Central memory CD8-positive, alpha-beta T cell (primary cell): ENCODE measurements around the gene SEZ6.

Experiments
- ATAC-seq: fragments of 150-1000 bp; cut with Tn5 transposase; replicated peaks from 2 replicates; pipeline ENCODE4 v1.10.0; 2022; ENCODE audit warnings: mild to moderate bottlenecking, moderate FRiP score, moderate number of reproducible peaks; ENCODE audit not compliant: poor library complexity, severe bottlenecking; ENCODE audit errors: extremely low read depth
- DNase-seq, 2 donors: peaks; one replicate each; pipeline ENCODE4 v3.0.0; 2021; ENCODE audit warnings: low spot score in 2 of 2
- H3K27ac Mint-ChIP-seq: one replicate; pipeline ENCODE4 v1.8.0; 2022; ENCODE audit warnings: low read depth, mild to moderate bottlenecking, moderate library complexity, mixed read lengths
- H3K27me3 Mint-ChIP-seq: one replicate; pipeline ENCODE4 v1.8.0; 2022; ENCODE audit warnings: mixed read lengths
- H3K36me3 Mint-ChIP-seq: one replicate; pipeline ENCODE4 v1.8.0; 2022; ENCODE audit warnings: mild to moderate bottlenecking, moderate library complexity, mixed read lengths; ENCODE audit not compliant: insufficient read depth
- H3K4me1 Mint-ChIP-seq: one replicate; pipeline ENCODE4 v1.8.0; 2022; ENCODE audit warnings: mixed read lengths
- H3K4me3 Mint-ChIP-seq: one replicate; pipeline ENCODE4 v1.8.0; 2022; ENCODE audit warnings: mild to moderate bottlenecking, moderate library complexity, mixed read lengths
- H3K9me3 Mint-ChIP-seq: one replicate; pipeline ENCODE4 v1.8.0; 2022; ENCODE audit warnings: mixed read lengths

Gene SEZ6

DNA sequence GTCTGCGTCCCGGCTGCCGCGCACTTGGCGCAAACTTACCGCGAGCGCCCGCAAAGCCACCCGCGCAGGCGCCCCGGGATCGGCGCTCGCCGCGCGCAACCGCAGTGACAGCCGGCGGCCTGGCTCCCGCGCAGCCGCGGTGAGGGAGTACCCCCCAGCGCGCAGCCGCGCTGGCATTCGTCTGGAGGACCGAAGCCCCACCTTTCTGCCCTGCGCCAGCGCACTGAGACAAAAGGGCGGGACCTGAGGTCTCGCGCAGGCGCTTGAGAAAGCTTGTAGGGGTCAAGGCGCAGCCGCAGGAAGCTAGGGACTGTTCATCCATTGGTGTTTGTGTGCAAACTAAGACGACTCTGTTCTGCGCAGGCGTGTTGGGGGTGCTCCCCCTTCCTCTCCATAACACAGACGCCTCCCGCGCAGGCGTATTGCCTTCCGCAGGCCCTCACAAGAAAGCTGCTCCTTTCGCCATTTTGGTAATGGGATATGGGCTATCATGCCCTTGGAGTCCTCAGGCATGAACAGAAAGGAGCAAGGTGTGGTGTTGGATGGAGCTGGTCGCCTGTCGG is 54.3 kb downstream of the SEZ6 start, which contains the start of gene PHF12:
TSS of gene PHF12 (minus strand) at position 91 of the 563 bp plus-strand sequence. CDS start 558 bp downstream, outside the sequence.
- Mint-ChIP-seq H3K27me3 (no peaks in the 10 kb centered on the region), H3K36me3 (peaks cover 16% of the 10 kb centered on the region), H3K9me3 (no peaks in the 10 kb centered on the region), H3K4me1 (peaks cover 14% of the 10 kb centered on the region), H3K27ac (peak within 1 kb of the TSS; percentile 97), H3K4me3 (no peak within 1 kb of the TSS)
- peak; percentile 67 for ATAC-seq
- peak; percentile 98 to 100 for DNase-seq

DNA sequence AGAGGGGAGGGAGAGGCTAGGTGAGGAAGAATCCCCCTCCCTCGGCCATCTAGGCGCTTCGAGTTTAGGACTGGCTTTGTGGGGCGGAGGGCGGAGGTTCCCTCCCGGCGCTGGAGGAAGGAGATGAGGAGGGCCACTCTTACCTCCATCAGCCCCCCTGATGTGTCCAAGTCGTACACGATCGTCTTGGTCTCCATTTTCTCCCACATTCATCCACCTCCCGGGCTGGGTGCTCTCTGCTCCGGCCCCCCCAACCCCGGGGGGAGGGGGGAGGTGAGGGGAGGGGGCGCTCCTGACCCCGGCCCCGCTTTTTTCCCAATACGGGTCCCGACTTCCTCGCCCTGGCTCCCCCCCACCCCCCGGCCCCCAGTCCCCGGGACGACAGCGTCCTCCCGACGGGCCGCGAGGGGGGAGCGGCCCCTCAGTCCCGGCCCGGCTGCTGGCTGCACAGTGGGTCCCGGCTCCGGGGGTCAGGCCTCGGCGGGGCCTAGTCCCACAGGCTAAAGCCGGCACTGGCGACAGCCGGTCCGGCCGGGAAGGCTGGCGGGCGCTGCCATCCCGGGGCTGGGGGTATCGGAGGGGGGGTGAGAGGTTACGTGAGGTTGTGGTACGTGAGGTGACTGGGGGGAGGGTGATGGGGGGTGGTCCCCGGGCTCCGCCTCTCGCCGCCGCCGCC is 54.9 kb downstream of the SEZ6 start:
- Mint-ChIP-seq H3K4me3 (no peak overlapping the region), H3K9me3 (no peaks in the 10 kb centered on the region)

DNA sequence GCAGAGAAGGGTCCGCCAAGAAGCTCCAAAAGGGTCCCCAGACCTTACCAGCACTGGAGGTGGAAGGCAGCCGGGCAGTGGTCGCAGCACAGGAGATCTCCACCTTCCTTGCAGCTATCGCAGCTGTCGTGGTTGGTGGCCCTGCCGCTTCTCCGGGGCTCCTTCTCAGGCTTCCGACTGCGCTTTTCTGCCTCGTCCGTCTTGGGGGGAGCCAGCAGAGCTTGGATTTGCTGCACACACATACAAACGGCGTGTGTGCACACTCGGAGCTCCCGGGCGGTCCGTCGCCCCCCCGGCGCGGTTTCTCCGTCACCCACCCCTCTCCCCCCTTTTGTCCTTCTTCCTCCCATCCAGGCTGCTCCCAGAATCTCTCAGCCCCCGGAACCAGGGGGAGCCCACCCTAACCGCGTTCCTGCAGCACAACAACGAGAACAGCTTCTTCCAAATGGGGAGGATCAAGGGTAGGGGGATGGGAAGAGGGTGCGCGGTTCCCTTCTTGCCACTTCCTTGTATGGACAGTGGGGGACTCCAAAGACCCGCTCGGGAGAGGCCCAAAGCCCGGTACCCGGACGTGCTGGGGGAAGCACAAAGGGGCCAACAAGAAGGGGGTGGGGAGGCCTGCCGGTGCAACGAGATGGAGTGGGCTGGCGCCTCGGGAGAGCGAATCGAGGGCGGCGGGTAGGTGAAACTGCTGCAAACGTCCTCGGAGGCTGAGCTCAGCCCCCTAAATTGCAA is 55.6 kb downstream of the SEZ6 start:
- Mint-ChIP-seq H3K4me3 (no peak overlapping the region), H3K27me3 (no peaks in the 10 kb centered on the region), H3K27ac (peak overlapping the region; percentile 97), H3K4me1 (peaks cover 25% of the 10 kb centered on the region), H3K36me3 (peaks cover 16% of the 10 kb centered on the region), H3K9me3 (no peaks in the 10 kb centered on the region)
- ATAC-seq, result no peak
- DNase-seq, result peak; percentile 42 to 47

More for the DNA sequence above, 54.9 kb downstream of the SEZ6 start:
- DNase-seq (no peak), ATAC-seq (no peak)
- Mint-ChIP-seq H3K4me1 (peaks cover 20% of the 10 kb centered on the region), H3K27me3 (no peaks in the 10 kb centered on the region), H3K27ac (peak overlapping the region; percentile 97), H3K36me3 (peaks cover 16% of the 10 kb centered on the region)

DNA sequence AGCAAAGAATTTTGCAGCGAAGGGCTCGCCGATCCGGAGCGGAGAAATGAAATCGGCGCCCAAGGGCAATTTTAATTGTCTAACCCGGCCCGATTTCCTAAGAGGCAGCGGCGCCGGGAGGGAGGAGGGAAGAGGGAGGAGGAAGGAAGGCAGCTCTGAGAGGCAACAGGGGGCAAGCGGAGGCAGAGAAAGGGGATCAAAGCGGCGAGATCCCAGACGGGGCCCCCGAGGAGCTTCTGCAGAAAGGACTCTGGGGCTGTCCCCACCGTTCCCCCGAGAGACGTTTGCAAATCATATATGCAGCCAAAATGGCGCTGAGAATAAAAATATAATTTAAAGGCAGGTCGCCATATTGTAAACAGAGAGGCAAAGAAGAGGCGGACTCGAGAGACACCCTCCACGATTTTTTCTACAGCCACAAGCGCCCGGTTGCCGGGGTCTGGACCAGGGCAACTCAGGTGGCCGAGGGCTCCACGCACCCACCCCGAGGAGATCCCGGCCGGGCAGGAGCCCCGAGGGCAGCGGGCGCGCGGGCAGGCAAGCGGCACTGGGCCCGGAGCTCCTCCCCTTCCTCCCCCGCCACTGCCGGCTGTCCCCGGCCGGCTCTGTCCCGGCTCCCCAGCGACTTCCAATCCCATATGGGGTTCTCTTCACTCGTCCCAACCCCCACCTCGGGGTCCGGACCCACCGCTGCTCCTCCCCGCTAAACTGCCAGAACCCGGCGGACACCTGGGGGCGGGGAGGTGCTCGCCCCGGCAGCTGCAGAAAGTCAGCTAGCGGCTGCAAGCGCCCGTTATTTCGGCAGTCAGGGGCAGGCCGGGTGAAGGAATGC is 56.4 kb downstream of the SEZ6 start:
- ATAC-seq, result no peak
- no peaks in the 10 kb centered on the region for H3K27me3 Mint-ChIP-seq
- H3K36me3 Mint-ChIP-seq, result peaks cover 16% of the 10 kb centered on the region
- no peak overlapping the region for H3K4me3 Mint-ChIP-seq
- peaks cover 30% of the 10 kb centered on the region for H3K4me1 Mint-ChIP-seq
- peak; percentile 32 to 40 for DNase-seq
- H3K27ac Mint-ChIP-seq, result peak overlapping the region; percentile 97
- H3K9me3 Mint-ChIP-seq, result no peaks in the 10 kb centered on the region

DNA sequence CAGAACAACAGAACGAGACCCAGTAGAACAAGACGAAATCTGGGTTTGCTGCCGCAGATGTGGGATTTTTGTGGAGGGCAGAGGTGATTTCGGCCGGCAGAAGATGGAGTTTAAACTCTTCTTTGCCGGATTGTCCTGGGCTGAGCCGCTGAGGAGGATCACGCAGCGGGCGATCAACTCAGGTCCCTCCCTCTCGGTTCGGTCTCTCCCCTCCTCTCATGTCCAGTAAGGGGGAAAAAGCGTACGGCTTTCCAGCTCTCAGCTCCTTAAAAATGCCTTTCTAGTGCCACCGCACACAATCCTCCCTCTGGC is 57.0 kb downstream of the SEZ6 start:
- H3K9me3 Mint-ChIP-seq, result no peaks in the 10 kb centered on the region
- H3K36me3 Mint-ChIP-seq, result peaks cover 20% of the 10 kb centered on the region
- H3K4me1 Mint-ChIP-seq, result peaks cover 36% of the 10 kb centered on the region
- H3K27me3 Mint-ChIP-seq, result no peaks in the 10 kb centered on the region
- no peak overlapping the region for H3K4me3 Mint-ChIP-seq
- no peak for ATAC-seq
- peak overlapping the region; percentile 97 for H3K27ac Mint-ChIP-seq
- DNase-seq, result no peak

DNA sequence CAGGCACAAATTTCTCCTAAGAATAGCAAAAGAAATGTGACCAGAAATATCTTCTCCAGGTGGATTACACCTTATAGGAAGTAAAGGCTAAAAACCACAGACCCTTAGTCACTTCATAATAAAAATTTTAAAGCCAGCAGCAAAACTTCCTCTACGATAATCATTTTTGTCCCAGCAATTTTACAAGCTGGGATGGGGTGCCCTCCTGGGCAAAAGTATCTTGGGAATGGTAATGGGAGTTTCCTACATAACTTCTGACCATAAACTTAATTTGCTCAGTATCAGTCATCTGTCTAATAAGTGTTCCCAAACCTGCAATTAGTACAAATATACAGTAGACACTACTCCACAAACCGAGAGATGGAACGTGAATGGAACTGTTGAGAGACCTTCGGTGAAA is 57.5 kb downstream of the SEZ6 start:
- H3K27me3 Mint-ChIP-seq, result no peaks in the 10 kb centered on the region
- no peak for ATAC-seq
- H3K4me1 Mint-ChIP-seq, result peaks cover 41% of the 10 kb centered on the region
- H3K9me3 Mint-ChIP-seq, result no peaks in the 10 kb centered on the region
- peak overlapping the region; percentile 97 for H3K27ac Mint-ChIP-seq
- H3K36me3 Mint-ChIP-seq, result peaks cover 22% of the 10 kb centered on the region
- no peak for DNase-seq
- H3K4me3 Mint-ChIP-seq, result no peak overlapping the region

DNA sequence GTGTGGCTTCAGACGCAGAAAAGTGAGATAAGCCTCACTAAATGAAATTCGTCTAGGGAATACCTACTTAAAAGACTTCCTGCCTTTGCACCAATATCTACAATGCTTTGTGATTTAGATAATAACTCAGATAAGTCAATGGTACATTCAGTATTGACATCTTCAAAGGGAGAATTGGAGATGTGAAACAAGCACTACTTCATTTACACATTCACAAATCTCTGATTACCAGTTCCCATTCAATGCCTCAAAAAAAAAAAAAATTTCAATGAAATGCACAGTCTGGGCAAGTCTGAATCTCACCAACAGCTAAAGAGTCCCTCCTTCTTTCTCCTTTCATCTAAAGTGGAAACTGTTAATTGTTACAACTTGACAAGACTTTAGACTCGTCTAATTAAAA is 58.2 kb downstream of the SEZ6 start:
- Mint-ChIP-seq H3K36me3 (peaks cover 24% of the 10 kb centered on the region), H3K4me3 (no peak overlapping the region), H3K27ac (peak overlapping the region; percentile 97), H3K27me3 (no peaks in the 10 kb centered on the region), H3K4me1 (peaks cover 47% of the 10 kb centered on the region), H3K9me3 (no peaks in the 10 kb centered on the region)
- ATAC-seq (no peak), DNase-seq (no peak)

DNA sequence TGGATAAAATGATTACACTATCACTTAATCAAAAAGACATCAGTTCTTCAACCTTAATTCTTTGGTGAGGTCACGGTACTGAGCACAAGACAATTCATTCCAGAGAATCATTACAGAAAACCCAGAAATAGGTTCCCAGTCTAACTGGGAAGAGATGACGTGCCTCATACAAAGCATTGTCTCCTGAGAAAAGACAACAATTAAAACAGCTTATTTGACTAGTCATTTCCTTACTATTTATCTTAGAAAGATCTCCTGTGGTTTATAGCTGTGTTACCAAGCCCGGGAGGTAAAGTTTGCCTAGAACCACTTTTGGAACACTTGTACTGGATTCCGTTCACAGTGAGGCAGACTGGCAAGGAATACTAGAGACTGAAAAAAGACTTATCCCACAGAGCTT is 59.6 kb downstream of the SEZ6 start:
- peak overlapping the region; percentile 97 for H3K27ac Mint-ChIP-seq

DNA sequence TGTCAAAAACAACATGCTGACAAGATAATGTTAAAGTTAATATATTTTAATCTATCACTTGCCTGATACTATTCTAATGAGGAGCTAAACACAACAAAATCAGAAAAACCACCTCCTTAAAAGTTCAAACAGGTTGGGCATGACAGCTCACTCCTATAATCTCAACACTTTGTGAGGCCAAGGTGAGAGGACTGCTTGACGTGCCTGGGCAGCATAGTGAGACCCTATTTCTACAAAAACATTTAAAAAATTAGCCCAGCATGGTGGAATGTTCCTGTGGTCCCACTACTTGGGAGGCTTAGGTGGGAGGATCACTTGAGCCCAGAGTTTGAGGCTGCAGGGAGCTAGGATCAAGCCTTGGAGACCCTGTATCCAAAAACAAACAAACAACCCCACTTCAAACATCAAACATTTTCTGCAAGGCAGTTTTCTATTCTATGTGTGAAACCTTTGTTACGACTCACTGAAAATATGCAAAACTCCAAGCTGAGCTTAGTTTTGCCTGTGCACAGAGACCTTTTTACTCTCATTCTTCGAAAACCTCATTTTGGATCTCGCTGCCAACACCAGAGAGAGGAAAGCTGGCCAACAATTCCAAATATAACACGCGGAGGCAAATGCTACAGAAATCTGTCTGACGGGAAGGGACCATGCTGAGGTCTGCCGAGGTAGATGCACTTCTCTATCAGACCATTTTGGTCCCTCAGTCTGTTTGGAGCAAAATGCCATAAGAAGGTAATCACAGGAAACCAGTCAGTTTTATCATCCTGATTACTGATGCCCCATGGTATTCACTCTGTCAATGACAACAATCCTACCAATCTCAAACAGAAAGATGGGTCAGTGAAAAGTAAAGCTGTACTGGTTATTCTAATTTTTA is 60.7 kb downstream of the SEZ6 start:
- ATAC-seq, result no peak
- Mint-ChIP-seq H3K9me3 (no peaks in the 10 kb centered on the region), H3K4me3 (peak overlapping the region; percentile 56), H3K4me1 (peaks cover 60% of the 10 kb centered on the region), H3K36me3 (peaks cover 30% of the 10 kb centered on the region), H3K27me3 (no peaks in the 10 kb centered on the region), H3K27ac (peak overlapping the region; percentile 97)
- DNase-seq, result no peak

More for the DNA sequence above, 59.6 kb downstream of the SEZ6 start:
- Mint-ChIP-seq H3K36me3 (peaks cover 32% of the 10 kb centered on the region), H3K9me3 (no peaks in the 10 kb centered on the region), H3K4me1 (peaks cover 52% of the 10 kb centered on the region), H3K27me3 (no peaks in the 10 kb centered on the region), H3K4me3 (peak overlapping the region; percentile 56)
- ATAC-seq, result no peak
- DNase-seq, result no peak

DNA sequence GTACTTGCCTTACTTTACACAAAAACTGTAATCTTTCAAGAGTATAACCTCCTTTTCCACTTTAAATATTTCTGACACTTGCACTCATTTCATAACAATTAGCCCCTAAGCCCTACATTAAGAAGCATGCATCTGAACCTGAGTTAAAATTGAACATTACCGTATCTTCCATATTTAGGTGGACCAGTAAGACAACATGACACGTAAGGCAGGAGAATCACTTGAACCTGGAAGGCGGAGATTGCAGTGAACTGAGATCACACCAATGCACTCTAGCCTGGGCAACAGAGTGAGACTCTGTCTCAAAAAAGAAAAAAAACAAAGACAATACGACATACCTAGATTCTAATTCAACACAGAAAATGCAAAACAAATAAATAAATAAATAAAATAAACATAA is 61.5 kb downstream of the SEZ6 start:
- no peak overlapping the region for H3K4me3 Mint-ChIP-seq

DNA sequence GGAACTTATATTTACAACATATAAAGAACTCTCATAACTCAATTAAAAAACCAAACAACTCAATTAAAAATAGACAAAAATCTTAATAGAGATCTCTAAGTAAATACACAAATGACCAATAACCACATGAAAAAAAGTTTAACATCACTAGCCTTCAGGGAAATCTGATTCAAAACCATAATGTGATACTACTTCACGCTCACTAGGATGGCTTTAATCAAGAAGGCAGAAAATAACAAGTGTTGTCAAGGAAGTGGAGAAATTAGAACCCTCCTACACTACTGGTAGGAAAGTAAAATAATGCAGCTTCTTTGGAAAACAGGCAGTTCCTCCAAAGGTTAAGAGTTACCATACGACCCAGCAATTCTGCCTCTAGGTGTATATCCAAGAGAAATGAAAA is 62.9 kb downstream of the SEZ6 start:
- H3K4me1 Mint-ChIP-seq, result peaks cover 72% of the 10 kb centered on the region
- no peak for ATAC-seq
- no peak overlapping the region for H3K4me3 Mint-ChIP-seq
- DNase-seq, result no peak
- peaks cover 25% of the 10 kb centered on the region for H3K36me3 Mint-ChIP-seq
- H3K27me3 Mint-ChIP-seq, result no peaks in the 10 kb centered on the region
- H3K9me3 Mint-ChIP-seq, result no peaks in the 10 kb centered on the region
- peak overlapping the region; percentile 1 for H3K27ac Mint-ChIP-seq

More for the DNA sequence above, 61.5 kb downstream of the SEZ6 start:
- peaks cover 29% of the 10 kb centered on the region for H3K36me3 Mint-ChIP-seq
- H3K27ac Mint-ChIP-seq, result peak overlapping the region; percentile 1
- no peaks in the 10 kb centered on the region for H3K9me3 Mint-ChIP-seq
- no peak for ATAC-seq
- DNase-seq, result no peak
- H3K27me3 Mint-ChIP-seq, result no peaks in the 10 kb centered on the region
- H3K4me1 Mint-ChIP-seq, result peaks cover 66% of the 10 kb centered on the region
